Pons (tissue), 1 donor: ENCODE results near the gene ZC2HC1B.

ENCODE experiments used
- DNase-seq: peaks from one replicate; pipeline ENCODE4 v3.0.0-alpha.2; 2016; ENCODE audit warnings: low spot score

The ZC2HC1B gene

GRCh38 chr6:143934331-143934730 is 70.1 kb downstream of the ZC2HC1B start:
- no peak for DNase-seq

GRCh38 chr6:143934867-143935266 is 70.6 kb downstream of the ZC2HC1B start:
- no peak for DNase-seq

GRCh38 chr6:143936347-143936746 is 72.1 kb downstream of the ZC2HC1B start:
- no peak for DNase-seq

GRCh38 chr6:143936778-143937667 is 72.7 kb downstream of the ZC2HC1B start:
- DNase-seq: no peak

GRCh38 chr6:143937668-143937970 is 73.3 kb downstream of the ZC2HC1B start:
- no peak for DNase-seq

GRCh38 chr6:143939364-143939763 is 75.1 kb downstream of the ZC2HC1B start:
- no peak for DNase-seq

- DNase-seq: no peak
Measured at GRCh38 chr6:143940011-143940597, 75.8 kb downstream of the ZC2HC1B start.

GRCh38 chr6:143941852-143942627 is 77.8 kb downstream of the ZC2HC1B start:
- no peak for DNase-seq

- DNase-seq: no peak
Measured at GRCh38 chr6:143948208-143948607, 83.9 kb downstream of the ZC2HC1B start.

- no peak for DNase-seq
Measured at GRCh38 chr6:143949535-143949934, 85.3 kb downstream of the ZC2HC1B start.

- DNase-seq: no peak
Measured at GRCh38 chr6:143949962-143950361, 85.7 kb downstream of the ZC2HC1B start.

GRCh38 chr6:143950875-143951274 is 86.6 kb downstream of the ZC2HC1B start:
- no peak for DNase-seq

- no peak for DNase-seq
Measured at GRCh38 chr6:143952060-143952778, 87.9 kb downstream of the ZC2HC1B start.

- no peak for DNase-seq
Measured at GRCh38 chr6:143952947-143953701, 88.8 kb downstream of the ZC2HC1B start.

- DNase-seq: no peak
Measured at GRCh38 chr6:143953922-143954321, 89.6 kb downstream of the ZC2HC1B start.

- no peak for DNase-seq
Measured at GRCh38 chr6:143955971-143956370, 91.7 kb downstream of the ZC2HC1B start.

GRCh38 chr6:143957679-143958274 is 93.5 kb downstream of the ZC2HC1B start:
- no peak for DNase-seq

- no peak for DNase-seq
Measured at GRCh38 chr6:143958839-143959399, 94.6 kb downstream of the ZC2HC1B start.

- DNase-seq: no peak
Measured at GRCh38 chr6:143959927-143960326, 95.7 kb downstream of the ZC2HC1B start.

GRCh38 chr6:143961066-143961465 is 96.8 kb downstream of the ZC2HC1B start:
- DNase-seq: no peak
